ENCODE data around the gene ZNF443.

DNA sequence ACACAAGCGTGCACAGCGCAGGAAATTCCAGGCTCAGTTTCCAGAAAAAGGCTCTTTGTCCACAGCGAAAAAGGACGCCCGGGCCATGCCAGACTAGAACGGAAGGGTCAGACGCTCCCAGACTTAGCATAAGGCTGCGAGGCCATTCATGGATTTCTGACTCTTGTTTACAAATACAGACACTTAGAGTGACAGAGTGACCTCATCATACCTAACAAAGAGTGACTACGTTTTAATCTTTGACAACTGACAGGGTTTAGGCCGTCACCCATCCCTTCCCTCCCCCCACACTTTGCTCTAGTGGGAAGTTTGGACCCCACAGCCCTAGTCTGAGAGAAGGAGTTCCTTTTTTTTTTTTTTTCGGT is 44.2 kb upstream of the ZNF443 start:
- no peak for TF ChIP-seq USF1 (IDR thresholded peaks at IDR 0.05)
- TF ChIP-seq RAD21 (IDR thresholded peaks at IDR 0.05; ENCODE audit: low read depth), result no peak
- TF ChIP-seq, protein P1, sequence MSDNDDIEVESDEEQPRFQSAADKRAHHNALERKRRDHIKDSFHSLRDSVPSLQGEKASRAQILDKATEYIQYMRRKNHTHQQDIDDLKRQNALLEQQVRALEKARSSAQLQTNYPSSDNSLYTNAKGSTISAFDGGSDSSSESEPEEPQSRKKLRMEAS (IDR thresholded peaks at IDR 0.05), result no peak; the same call in 1 of the 2 replicates
- TF ChIP-seq, protein P2, sequence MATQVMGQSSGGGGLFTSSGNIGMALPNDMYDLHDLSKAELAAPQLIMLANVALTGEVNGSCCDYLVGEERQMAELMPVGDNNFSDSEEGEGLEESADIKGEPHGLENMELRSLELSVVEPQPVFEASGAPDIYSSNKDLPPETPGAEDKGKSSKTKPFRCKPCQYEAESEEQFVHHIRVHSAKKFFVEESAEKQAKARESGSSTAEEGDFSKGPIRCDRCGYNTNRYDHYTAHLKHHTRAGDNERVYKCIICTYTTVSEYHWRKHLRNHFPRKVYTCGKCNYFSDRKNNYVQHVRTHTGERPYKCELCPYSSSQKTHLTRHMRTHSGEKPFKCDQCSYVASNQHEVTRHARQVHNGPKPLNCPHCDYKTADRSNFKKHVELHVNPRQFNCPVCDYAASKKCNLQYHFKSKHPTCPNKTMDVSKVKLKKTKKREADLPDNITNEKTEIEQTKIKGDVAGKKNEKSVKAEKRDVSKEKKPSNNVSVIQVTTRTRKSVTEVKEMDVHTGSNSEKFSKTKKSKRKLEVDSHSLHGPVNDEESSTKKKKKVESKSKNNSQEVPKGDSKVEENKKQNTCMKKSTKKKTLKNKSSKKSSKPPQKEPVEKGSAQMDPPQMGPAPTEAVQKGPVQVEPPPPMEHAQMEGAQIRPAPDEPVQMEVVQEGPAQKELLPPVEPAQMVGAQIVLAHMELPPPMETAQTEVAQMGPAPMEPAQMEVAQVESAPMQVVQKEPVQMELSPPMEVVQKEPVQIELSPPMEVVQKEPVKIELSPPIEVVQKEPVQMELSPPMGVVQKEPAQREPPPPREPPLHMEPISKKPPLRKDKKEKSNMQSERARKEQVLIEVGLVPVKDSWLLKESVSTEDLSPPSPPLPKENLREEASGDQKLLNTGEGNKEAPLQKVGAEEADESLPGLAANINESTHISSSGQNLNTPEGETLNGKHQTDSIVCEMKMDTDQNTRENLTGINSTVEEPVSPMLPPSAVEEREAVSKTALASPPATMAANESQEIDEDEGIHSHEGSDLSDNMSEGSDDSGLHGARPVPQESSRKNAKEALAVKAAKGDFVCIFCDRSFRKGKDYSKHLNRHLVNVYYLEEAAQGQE (IDR thresholded peaks at IDR 0.05; ENCODE audit: low read depth), result no peak
- no peak for TF ChIP-seq CEBPB (IDR thresholded peaks at IDR 0.05)
- TF ChIP-seq TAF1 (IDR thresholded peaks at IDR 0.05; ENCODE audit: low read depth), result no peak; the same call in 1 of the 2 replicates
- TF ChIP-seq TCF12 (IDR thresholded peaks at IDR 0.05; ENCODE audit: low read depth), result no peak
- TF ChIP-seq EP300 (IDR thresholded peaks at IDR 0.05; ENCODE audit: borderline replicate concordance), result no peak
- no peak for TF ChIP-seq CREB1 (IDR thresholded peaks at IDR 0.05; ENCODE audit: low read depth)
